ENCODE data around the gene LRSAM1.

GRCh38 chr9:127458921-127459320, 7.6 kb downstream of the LRSAM1 start:
- no peak for TF ChIP-seq CTCF (IDR thresholded peaks at IDR 0.05; ENCODE audit: low read length)
- TF ChIP-seq EZH2 (optimal IDR thresholded peaks at IDR 0.05; ENCODE audit: low read depth, low read length): no peak
- no peak for TF ChIP-seq EZH2phosphoT487 (IDR thresholded peaks at IDR 0.05; ENCODE audit: low read length)

Measured in MM.1S (cell line).